Measurements from ENCODE around the gene MAP2K3.

The MAP2K3 gene

DNA sequence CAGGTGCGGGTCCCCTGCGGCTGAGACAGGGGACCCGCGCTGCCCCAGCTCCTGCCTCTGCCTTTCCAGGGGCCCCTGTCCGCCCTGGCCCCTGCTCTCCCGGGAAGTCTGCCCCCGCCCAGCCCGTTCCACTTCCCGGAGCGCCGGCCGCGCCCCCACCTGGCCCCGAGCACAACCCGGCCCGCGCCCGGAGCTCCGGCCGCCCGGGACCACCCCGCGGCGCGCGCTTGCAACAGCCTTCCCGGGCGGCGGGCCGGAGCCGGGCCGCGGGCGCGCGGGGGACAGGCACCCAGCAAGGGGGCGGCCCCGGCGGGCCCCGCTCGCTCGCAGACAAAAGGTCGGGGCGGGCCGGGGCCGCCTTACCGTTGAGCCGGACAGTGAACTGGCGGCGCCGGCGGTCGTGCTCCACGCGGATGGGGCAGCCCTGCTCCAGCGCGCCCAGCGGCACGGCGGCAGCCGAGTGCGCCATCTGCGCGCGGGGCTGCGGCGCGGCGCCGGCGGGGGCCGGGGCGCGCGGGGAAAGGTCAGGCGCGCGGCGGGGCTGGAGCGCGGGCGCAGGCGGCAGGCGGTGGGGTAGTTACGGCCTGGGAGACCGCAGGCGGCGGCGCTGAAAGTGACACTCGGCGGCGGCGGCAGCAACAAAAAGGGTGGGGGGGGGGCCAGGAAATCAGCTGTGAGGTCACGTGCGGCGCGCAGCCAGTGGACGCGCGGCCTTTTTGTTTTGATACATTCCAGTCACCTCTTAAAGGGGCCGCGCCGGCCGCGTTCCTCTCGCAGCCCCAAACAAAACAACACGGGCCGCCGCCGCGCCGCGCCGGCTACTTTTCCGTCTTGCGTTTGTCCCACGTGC, 31.5 kb upstream of the MAP2K3 start, which contains the start of gene NATD1:
TSS of gene NATD1 (minus strand) at position 615 of the 850 bp plus-strand sequence. CDS start at position 469, 146 bp downstream.
- DNase-seq, result peak; percentile 76

DNA sequence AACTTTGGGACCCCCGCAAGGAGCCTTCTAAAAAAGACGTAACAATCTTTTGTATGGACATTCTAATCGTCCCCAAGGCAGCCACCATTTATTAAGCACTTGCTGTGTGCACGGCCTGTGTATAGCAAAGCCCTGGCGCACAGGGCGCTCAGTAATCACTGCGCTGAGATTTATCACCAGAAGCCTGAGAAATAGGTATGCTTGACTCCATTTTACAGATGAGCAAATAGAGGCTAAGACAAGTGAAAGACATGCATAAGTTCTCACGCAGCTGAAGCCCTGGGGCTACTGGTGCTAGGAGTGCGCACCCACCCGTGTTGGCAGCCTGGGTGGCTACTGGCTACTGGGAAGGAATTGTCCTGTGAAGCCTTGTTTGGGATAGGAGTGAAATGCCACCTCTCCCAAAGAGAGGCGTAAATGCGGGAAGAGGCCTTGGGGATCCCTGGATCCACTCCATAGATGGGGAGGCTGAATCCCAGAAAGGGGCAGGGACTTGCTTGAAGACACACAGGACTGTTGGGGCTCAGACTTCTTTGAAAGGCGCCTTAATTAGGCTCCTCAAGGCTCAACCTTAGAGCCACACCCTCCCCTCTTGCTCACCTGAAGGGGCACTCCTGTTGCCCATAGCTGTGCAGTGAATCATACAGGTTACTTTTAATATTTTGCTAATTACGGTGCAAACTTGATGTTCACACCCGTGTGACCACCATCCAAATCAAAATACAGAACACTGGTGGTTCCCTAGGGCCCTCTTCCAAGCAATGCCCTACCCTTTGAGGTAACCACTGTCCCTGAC, 30.7 kb upstream of the MAP2K3 start:
- DNase-seq, result no peak

DNA sequence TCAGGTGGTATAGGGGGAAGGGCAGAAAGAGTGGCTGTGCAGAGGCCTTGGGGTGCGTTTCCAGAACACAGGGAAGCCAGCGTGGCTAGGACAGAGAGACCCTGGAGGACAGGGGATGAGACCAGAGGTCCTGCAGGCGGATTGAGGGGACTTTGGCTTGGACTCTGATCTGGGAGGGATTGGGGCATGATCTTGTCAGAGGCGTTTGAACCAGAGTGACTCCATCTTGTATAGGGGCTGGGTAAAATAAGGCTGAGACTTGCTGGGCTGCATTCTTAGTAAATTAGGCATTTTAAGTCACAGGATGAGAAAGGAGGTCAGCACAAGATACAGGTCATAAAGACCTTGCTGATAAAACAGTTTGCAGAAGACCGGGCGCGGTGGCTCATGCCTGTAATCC, 25.9 kb upstream of the MAP2K3 start:
- DNase-seq, result no peak

DNA sequence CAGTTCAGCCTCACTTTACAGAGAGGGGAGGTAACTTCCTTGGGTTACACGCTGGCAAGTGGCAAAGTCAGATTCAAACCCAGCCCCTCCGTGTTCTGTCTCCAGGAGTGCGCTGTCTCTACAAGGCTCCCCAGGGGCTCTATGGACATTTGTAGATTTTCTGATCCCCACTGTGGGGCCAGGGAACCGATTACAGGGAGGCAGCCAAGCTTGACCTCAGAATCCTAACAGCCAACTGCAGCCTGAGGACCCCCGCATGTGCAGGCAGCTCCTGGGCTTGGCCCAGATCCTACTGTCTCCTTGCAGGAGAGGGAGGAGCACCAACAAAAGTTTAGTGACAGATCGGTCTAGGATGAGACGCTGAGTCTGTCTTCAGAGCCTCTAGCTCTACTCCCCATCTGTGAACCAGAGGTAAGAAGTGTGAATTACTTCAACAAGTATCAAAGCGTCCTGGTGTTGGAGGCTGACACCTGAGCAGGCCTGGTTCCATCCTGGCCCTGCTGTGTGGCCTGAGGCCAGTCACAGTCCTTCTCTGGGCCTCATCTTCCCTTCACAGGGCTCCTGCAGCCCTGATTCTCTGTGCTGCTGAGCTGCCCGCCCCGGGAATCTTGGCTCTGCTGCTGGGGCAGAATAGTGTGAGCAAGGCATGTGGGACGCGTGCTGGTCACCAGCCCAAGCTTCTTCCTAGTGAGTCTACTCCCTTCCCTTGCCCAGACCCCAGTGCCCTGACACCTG, 22.1 kb upstream of the MAP2K3 start:
- DNase-seq, result no peak

DNA sequence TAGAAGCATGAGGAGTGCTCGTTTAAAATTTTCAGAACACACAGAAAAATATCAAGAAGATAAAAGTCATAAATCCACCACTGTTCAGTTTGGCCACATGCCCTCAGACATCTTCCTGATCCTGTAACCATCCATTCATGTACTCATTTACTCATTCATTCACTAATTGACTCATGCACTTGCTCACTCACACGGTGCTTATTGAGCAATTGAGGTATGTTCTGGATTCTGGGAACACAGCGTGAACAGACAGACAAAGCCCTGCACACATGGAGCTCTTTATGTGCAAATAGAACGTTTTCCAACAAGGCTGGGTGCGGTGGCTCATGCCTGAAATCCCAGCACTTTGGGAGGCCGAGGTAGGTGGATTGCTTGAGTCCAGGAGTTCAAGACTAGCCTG, 21.1 kb upstream of the MAP2K3 start:
- no peak for DNase-seq

DNA sequence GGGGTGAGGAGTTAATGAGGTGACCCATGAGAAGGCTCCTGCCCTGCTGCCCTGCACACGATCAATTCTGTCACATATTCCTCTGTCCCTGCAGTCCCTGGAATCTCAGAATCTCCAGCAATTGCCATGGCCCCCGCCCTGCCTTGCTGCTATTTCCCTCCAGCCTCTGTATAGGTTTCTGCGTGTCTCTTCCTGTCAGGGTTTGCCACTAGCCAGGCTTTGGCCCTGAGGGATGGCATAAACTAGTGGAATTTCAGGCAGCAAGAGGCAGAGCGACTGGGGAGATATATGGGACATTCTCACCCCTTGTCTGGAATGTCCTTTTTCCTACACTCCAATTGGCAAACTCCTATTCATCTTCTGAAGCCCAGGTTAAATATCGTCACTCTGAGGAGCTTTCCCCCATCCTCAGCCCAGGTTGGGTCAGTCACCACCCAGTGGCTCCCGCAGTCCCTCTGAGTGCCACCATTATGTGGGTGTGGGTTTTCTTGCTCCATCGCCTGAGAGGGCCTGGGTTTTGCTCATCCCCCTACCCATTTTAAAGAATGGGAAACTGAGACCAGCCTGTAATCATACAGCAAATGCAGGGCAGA, 15.8 kb upstream of the MAP2K3 start:
- DNase-seq, result no peak

DNA sequence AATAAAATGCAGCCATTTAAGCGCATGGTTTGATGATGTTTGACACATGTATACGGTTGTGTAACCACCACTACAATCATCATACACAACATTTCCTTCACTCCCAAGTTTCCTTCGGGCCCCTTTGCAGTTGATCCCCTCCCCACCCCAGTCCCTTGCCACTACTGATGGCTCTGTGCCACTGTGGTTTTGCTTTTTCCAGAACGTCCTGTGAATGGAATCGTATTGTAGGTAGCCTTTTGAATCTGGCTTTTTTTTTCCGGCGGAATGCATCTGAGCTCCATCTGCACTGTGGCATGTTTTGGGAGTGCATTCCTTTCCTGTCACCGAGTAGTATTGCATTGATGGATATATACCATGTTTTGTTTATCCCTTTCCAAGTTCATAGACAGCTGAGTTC, 15.1 kb upstream of the MAP2K3 start:
- DNase-seq, result no peak

DNA sequence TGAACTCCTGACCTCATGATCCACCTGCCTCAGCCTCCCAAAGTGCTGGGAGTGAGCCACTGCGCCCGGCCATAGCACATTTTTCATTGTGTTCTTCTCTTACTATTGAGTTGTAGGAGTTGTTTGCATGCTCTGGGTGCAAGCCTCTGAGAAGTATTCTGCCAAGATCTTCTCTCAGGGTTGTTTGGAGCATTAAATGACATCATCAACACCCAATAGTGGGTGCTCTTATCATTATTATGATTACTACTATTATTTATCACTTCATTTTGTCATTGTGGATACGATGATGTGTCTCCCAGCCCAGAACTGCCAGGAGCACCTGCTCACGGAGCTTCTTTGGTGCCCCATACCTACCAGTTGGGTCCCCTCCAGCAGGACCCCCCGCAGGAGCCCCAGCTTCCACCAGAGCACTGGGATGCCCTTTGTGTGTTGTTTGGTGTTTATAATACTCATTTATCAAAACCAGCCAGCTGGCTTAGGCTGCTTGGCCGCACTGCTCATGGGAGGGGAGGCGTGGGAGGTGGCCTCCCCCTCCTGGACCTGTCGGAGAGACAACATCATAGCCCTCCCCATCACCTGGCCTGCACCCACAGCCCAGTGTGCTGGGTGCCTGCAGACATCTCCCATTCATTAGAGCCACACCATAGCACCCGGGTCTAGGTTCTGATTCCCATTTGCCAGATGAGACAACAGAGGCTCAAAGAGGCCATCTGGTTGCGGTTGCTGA, 12.9 kb upstream of the MAP2K3 start:
- DNase-seq, result no peak

DNA sequence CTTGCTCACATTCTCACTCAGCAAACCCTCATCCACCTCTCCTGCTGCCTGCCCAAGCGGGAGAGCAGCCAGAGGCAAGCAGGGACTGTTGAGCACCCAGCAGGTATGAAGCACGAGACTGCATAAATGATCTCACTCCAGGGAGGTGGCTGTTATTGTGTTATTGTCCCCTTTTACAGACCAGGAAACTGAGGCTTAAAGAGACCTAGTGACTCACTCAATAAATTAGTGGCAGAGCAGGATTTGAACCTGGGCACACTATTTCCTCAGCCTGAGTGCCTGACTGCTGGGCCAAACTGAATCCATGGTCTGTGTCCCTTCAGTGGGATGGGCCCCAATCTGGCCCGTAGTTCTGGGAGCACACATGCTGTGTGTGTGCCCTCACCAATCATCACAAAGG, 12.3 kb upstream of the MAP2K3 start:
- DNase-seq, result no peak

DNA sequence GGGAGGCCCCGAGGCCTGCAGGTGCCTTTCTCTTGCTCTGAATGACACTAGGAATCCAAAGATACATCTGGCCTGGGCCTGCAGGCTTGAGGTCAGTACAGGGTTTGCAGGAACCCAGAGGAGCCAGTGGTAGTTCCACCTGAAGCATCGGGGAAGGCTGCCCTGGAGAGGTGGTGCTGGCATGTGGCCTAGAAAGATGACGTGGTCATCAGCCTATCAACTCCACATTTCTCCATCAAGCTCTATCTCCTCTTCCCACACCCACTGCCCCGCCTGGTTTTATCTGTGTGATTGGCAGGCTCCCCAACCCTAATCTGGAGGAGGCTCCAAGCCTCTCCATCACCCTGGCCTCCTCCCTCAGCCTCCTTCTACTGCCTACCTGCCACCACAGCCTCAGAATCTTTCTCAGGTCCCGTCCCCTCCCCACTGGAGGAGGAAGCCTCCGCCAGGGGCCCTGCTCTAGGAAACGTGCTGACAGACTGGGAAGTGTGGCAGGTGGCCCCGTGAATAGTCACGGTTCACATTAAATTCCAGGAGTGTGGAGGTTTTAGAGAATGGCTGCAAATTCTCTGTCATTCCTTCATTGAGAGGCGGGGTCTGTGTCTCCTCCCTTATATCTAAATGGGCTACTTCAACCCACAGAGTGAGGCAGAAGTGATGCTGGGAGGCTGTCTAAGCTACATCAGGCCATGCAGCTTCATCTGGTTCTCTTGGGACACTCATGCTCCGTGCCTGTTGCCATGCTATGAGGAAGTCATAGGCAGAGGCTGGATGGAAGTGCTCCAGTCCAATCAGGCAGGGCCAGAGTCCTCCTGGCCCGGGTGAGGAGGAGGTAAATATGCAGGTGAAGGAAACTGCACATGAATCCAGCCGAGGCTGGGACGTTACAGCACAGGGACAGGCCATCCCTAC, 11.4 kb upstream of the MAP2K3 start:
- DNase-seq, result no peak

DNA sequence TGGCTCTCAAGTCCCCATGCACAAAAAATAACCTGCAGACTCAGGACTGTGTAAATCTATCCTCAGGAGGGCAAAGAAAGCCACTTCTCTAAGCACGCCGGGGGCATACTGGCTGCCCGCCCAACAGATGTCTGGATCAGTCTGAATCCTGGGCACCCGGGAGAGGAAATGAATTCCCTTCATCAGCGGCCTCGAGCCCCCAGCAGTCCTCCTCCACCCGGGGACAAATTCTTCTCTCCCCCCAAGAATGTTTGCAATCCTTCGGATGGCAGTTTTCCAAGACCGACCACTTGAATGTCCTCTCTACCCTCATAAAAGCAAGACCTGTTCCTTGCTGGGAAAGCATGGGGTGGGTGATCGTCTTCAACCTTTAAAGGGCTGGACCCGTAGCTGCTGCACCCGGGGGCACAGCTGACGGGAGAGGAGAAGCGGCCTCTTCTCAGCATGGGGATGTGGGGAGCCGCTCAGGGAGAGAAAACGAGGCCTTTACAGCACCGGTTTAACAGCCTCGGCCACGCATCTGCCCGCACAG, 9.4 kb upstream of the MAP2K3 start:
- DNase-seq, result no peak

DNA sequence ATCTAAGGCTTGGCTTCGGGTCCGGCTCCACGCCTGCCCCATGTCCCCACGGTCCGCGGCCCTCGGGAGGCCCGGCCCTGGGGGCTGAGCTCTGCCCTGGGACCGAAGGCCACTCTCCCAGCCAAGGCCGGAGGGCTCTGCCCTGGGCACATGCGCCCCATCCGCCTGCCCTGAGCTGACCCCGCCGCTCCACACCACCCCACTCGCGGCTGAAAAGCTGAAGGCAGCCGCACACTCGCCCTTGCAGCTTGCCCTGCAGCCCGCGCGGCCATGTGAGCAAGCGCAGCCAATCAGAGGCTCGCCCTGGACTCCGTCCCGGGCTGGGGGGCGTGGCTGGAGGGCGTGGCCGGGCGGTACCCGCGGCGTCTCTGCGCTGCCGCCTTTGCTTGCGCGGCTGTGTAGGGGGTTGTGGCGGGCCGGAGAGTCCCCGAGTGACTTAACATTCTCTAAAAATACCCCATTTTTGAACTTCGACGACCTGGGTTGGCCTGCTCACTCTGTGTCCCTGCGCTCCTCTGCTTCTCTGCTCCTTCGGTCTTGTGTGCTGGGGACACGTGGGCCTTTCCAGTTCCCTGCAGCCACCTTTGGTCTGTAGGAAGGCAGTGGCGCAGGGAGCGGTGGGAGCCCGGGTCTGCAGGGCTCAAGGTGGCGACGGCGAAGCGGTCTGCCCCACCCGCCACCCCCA, 8.8 kb upstream of the MAP2K3 start:
- peak; percentile 98 for DNase-seq

DNA sequence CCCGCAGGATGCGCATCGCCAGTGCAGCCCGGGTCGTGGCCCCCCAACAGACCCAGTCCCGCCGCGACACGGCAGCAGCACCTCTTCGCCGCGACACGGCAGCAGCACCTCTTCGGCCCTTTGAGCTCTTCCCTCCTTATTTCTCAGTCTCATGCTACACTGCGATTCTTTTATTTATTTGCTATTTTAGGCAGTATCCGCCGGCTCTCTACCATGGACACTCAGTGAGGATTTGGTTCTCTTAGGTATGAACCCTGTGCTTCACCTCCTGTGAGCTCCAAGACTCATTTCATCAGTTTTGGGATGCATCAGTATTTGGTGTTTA, 8.3 kb upstream of the MAP2K3 start:
- no peak for DNase-seq

DNA sequence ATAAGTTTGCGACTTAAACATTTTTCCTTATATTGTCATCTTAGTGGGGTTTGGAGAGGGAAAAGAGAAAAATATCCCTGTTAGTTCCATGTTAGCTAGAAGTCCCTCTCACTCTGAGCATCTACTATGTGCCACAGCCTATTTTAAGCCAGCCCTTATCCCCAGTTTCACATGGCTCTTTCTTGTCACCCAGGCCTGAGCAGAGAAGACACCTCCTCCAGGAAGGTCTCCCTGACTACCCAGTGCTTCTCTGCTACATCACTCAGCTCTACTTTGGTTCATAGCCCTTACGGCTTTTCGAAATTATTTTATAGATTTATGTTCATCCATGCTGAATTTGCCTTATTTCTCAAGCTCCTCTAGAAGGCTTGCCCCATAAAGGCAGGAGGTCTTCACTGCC, 7.2 kb upstream of the MAP2K3 start:
- no peak for DNase-seq

DNA sequence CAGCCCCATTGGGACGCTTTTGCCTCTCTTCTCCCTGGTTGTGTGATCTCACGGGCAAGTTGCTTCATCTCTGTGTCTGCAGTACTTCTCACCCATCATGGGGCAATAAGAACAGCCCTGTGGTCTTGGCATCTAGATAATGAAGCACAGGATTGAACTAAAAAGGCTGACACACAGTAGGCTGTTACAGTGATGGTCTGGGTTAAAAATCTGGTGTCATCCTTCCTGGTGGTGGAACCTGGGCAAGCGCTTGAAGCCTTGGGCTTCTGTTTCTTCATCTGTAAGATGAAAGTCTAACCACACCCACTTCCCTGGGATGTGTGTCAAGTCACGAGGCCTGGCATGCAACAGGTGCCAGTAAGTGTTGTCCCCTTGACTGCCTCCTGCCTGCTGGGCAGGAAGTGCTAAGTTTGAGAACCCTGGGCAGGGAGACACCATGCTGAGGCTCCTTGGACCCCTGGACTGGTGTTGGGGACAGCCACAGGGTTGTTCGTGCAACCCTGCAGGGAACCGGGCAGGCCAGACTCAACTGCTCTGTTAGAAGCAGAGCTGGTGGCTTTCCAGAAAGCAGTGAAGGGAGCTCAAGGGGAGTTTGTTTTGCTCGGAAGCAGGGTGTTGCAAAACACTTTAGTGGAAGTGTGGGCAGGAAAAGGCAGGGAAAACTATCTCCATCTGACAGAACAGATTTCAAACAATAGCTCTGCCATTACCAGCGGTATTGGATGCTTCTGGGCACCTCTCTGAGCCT, 5.9 kb upstream of the MAP2K3 start:
- DNase-seq, result no peak

DNA sequence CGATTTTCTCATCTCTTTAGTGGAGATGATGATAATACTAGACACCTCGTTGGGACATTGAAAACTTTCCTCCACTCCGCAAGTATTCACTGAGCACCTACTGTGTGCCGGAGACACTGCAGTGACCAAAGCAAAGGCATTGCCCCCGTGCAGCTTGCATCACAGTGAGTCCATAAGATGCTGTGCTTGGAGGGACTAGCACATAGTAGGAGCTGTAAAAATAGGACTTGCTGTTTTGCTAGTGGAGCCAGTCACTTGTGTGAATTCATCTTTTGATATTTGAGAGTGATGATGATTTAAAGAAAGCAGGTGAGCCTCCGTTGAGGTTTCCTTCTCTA, 5.3 kb upstream of the MAP2K3 start:
- DNase-seq, result no peak

DNA sequence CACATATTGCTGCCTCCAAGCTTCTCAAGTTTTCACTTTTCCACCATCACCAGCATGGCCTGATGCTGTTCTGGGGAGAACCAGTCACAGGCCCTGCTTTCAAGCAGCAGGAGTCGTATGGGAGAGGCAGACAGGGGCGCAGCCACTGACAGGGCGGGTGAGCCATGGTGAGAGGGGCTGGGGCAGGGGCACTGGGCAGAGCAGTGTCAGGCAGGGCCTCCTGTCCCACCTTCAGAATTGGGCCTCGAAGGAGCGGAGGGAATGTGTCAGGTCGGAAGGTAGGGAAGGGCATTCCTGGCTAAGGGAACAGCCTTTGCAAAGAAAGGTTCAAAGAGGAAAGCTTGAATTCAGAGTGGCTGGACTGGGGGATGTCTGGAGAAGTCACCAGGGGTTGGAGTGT, 4.9 kb upstream of the MAP2K3 start:
- no peak for DNase-seq

DNA sequence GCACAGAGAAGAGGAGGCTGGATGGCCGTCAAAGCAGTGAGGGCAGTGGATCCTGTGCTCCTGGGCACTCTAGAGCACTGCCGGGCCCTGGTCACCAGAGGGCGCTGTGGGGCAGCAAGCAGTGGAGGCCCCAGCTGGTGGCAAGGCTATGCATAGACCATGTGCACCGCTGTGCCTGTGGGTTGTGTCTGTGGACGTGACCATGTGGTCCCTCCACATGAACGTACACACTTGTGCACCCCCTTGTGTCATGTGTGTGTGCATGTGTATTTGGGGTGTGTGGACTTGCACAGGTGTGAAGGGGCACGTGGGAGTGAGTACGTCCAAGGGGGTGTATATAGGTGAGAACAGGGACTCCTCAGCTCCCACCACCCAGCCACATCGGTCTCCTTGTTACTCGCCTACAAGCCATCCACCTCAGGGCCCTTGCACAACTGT, 4.4 kb upstream of the MAP2K3 start:
- peak; percentile 88 for DNase-seq

DNA sequence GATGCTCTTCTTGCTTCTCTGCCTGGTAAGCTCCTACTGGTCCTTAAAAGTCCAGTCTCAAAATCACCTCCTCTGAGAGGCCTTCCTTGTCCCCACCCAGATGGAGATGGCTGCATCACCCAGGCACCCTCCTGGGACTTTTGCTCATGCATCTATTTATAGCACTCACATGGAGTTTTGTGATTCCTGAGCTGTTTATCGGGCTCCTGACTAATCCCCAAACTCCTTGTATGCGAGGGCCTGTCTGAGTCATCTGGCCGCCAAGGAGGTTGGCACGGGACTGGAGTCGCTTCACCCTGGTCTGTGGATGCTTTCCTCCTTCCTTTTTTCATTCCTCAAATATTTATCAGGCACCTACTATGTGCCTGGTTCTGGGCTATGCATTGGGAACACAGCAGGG, 2.3 kb upstream of the MAP2K3 start:
- no peak for DNase-seq

DNA sequence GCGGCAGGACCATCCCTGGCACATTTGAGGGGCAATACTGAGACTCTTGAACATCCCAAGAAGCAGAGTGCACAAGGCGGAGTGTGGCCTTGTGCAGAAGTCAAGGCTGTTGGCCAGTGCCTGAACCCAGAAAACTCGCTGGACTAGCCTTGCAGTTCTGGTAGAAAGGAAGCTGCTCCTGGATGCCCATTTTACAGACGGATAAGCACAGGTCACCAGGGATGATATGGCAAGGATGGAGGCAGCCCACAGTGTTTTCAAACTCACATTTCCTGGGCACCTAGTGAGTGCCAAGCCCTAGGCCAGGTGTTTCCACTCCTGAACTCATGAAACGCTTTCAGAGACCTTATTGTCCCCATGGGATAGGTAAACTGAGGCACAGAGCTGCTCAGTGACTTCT, 1.7 kb upstream of the MAP2K3 start:
- no peak for DNase-seq

All from activated naive CD4-positive, alpha-beta T cell treated with anti-CD3 and anti-CD28 coated beads, Interleukin-2, amount 50 U/mL, for 16 hours (primary cell).